ENCODE results near the gene PDK2. TPM values are rescaled to one million over a fixed set of nuclear protein-coding genes. Genes with fewer than 3 reads are reported as not detected.

Gene PDK2
- total and polyA plus RNA-seq, 9 of the 15 experiments (the other 6 are each of a cell fraction or from before 2014, with no cell fraction given), result 0.03 to 2.5 (median 1.4) TPM

DNA sequence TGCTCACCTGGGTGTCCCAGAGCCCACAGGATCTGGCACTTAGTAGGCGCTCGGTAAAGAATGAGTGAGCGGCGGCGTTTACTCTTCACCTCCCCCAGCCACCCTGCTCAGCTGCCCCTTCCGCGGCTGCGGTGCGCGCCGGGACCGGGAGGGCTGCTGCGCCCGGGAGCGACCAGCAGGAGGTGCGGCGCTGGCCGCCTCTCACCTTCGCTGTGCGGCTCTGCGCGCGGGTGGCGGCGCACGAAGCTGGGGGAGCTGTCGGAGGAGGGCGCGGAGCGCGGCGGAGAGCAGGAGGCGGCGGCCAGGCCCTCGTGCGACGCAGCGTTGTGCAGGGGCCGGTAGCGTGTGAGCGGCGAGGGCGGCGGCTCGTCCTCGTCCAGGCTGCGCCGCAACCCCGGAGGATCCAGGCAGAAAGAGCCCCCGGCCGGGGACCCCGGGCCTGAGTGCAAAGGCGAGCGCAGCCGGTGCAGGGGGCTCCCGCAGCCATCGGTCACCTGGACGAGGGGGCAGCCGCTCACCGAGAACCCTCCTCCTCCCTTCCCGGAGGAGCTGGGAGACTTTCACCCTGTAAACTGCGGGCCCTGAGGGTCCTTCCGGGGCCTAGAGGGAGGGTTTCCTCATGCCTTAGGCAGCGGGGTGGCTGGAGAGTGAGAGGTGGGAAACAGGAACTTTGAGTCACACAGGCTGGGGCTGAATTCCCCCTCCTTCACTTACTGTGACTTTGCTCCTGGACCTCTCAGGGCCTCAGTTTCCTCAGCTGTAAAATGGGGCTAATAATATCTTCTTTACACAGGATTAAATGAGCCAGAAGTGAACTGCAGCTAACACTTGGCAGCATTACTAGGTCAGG lies 22.3 kb downstream of the PDK2 start (continued):
- TF ChIP-seq, protein P1, sequence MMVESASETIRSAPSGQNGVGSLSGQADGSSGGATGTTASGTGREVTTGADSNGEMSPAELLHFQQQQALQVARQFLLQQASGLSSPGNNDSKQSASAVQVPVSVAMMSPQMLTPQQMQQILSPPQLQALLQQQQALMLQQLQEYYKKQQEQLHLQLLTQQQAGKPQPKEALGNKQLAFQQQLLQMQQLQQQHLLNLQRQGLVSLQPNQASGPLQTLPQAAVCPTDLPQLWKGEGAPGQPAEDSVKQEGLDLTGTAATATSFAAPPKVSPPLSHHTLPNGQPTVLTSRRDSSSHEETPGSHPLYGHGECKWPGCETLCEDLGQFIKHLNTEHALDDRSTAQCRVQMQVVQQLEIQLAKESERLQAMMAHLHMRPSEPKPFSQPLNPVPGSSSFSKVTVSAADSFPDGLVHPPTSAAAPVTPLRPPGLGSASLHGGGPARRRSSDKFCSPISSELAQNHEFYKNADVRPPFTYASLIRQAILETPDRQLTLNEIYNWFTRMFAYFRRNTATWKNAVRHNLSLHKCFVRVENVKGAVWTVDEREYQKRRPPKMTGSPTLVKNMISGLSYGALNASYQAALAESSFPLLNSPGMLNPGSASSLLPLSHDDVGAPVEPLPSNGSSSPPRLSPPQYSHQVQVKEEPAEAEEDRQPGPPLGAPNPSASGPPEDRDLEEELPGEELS (CRISPR knock-in tag; IDR thresholded peaks at IDR 0.05; ENCODE audit: borderline replicate concordance), result no peak
- TF ChIP-seq FOS (IDR thresholded peaks at IDR 0.05; ENCODE audit: extremely low read depth, insufficient read length) (no peak), SMAD4 (CRISPR knock-in tag; conservative IDR thresholded peaks at IDR 0.05) (no peak), LEF1 (IDR thresholded peaks at IDR 0.05) (no peak), ZNF253 (CRISPR knock-in tag; conservative IDR thresholded peaks at IDR 0.05) (no peak), ZNF780A (CRISPR knock-in tag; IDR thresholded peaks at IDR 0.05) (no peak)
- TF ChIP-seq, protein P2, sequence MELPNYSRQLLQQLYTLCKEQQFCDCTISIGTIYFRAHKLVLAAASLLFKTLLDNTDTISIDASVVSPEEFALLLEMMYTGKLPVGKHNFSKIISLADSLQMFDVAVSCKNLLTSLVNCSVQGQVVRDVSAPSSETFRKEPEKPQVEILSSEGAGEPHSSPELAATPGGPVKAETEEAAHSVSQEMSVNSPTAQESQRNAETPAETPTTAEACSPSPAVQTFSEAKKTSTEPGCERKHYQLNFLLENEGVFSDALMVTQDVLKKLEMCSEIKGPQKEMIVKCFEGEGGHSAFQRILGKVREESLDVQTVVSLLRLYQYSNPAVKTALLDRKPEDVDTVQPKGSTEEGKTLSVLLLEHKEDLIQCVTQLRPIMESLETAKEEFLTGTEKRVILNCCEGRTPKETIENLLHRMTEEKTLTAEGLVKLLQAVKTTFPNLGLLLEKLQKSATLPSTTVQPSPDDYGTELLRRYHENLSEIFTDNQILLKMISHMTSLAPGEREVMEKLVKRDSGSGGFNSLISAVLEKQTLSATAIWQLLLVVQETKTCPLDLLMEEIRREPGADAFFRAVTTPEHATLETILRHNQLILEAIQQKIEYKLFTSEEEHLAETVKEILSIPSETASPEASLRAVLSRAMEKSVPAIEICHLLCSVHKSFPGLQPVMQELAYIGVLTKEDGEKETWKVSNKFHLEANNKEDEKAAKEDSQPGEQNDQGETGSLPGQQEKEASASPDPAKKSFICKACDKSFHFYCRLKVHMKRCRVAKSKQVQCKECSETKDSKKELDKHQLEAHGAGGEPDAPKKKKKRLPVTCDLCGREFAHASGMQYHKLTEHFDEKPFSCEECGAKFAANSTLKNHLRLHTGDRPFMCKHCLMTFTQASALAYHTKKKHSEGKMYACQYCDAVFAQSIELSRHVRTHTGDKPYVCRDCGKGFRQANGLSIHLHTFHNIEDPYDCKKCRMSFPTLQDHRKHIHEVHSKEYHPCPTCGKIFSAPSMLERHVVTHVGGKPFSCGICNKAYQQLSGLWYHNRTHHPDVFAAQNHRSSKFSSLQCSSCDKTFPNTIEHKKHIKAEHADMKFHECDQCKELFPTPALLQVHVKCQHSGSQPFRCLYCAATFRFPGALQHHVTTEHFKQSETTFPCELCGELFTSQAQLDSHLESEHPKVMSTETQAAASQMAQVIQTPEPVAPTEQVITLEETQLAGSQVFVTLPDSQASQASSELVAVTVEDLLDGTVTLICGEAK (IDR thresholded peaks at IDR 0.05), result no peak
- TF ChIP-seq, protein P2 (CRISPR knock-in tag; IDR thresholded peaks at IDR 0.05), result no peak
- TF ChIP-seq, protein P3, sequence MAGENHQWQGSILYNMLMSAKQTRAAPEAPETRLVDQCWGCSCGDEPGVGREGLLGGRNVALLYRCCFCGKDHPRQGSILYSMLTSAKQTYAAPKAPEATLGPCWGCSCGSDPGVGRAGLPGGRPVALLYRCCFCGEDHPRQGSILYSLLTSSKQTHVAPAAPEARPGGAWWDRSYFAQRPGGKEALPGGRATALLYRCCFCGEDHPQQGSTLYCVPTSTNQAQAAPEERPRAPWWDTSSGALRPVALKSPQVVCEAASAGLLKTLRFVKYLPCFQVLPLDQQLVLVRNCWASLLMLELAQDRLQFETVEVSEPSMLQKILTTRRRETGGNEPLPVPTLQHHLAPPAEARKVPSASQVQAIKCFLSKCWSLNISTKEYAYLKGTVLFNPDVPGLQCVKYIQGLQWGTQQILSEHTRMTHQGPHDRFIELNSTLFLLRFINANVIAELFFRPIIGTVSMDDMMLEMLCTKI (IDR thresholded peaks at IDR 0.05; ENCODE audit: partially characterized antibody), result no peak
- TF ChIP-seq, protein P4, sequence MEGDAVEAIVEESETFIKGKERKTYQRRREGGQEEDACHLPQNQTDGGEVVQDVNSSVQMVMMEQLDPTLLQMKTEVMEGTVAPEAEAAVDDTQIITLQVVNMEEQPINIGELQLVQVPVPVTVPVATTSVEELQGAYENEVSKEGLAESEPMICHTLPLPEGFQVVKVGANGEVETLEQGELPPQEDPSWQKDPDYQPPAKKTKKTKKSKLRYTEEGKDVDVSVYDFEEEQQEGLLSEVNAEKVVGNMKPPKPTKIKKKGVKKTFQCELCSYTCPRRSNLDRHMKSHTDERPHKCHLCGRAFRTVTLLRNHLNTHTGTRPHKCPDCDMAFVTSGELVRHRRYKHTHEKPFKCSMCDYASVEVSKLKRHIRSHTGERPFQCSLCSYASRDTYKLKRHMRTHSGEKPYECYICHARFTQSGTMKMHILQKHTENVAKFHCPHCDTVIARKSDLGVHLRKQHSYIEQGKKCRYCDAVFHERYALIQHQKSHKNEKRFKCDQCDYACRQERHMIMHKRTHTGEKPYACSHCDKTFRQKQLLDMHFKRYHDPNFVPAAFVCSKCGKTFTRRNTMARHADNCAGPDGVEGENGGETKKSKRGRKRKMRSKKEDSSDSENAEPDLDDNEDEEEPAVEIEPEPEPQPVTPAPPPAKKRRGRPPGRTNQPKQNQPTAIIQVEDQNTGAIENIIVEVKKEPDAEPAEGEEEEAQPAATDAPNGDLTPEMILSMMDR (IDR thresholded peaks at IDR 0.05 in 2 of 3, conservative IDR thresholded peaks at IDR 0.05 in 1 of 3; ENCODE audit: insufficient read depth in 2 of 3, low read depth in 1 of 3, low read length in 3 of 3), result peak; percentile 73 to 97 (median 81)

Data from K562 (cell line).